Measurements from ENCODE around the gene DEPDC4.
"Not testable (repeated sequence)": the region's sequence is repeated elsewhere in the genome, so short reads cannot be mapped to it uniquely, and the experiment has no call there.

The DEPDC4 gene

DNA sequence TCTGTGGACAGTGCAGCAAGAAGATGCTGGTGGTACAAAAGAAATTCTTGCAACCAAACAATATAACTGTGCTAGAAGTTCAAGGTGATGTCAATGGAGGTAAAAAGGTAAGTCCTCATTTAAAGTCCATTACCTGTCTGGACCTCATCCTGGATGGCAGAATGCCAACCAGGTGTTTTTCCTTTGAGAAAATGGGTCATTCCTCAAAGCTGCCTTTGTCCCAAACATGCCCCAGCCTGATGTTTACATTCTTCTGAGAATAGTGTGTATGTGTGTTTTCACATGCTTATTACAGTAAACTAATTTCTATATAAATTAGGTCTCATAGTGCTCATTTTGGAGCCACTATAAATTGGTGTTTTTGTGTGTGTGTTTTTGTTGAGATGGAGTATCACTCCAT, 41.4 kb downstream of the DEPDC4 start:
- H3K4me3 ChIP-seq (ENCODE audit: low read length), result no peak overlapping the region
- H3K9me3 ChIP-seq (ENCODE audit: control insufficient read depth, insufficient read depth, low read length), result no peaks in the 10 kb centered on the region
- H3K27ac ChIP-seq (ENCODE audit: low read depth, low read length), result no peak overlapping the region
- H3K9me2 ChIP-seq (replicated peaks; ENCODE audit: control insufficient read depth, low read length), result no peaks in the 10 kb centered on the region
- no peaks in the 10 kb centered on the region for H3K4me1 ChIP-seq (ENCODE audit: control insufficient read depth, low read length)
- no peaks in the 10 kb centered on the region for H4K20me1 ChIP-seq (ENCODE audit: control insufficient read depth, insufficient read depth, low read depth, low read length)
- H3K36me3 ChIP-seq (ENCODE audit: control insufficient read depth, low read length), result peaks cover 22% of the 10 kb centered on the region
- no peak overlapping the region for H3K4me2 ChIP-seq (ENCODE audit: low read length)
- no peaks in the 10 kb centered on the region for H3K27me3 ChIP-seq (ENCODE audit: control insufficient read depth, low read length)
- H3F3A ChIP-seq (ENCODE audit: control insufficient read depth, insufficient read depth), result no peaks in the 10 kb centered on the region
- TF ChIP-seq CTCF (IDR thresholded peaks at IDR 0.05; ENCODE audit: low read depth, low read length, poor library complexity, severe bottlenecking) (no peak), EZH2phosphoT487 (IDR thresholded peaks at IDR 0.05; ENCODE audit: borderline replicate concordance, low read length) (no peak)
- H3K79me2 ChIP-seq (ENCODE audit: control insufficient read depth, low read length), result no peaks in the 10 kb centered on the region

DNA sequence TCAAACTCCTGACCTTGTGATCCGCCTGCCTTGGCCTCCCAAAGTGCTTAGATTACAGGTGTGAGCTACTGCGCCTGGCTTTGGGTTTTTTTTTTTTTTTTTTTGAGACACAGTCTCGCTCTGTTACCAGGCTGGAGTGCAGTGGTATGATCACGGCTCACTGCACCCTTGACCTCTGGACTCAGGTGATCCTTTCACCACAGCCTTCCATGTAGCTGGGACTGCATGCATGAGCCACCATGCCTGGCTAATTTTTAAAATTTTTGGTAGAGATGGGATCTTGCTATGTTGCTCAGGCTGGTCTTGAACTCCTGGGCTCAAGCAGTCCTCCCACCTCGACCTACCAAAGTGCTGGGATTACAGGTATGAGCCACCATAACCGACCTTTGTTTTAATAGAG, 44.7 kb downstream of the DEPDC4 start:
- not testable (repeated sequence) for H3K4me1 ChIP-seq (ENCODE audit: control insufficient read depth, low read length); H3K27me3 ChIP-seq (ENCODE audit: control insufficient read depth, low read length); H4K20me1 ChIP-seq (ENCODE audit: control insufficient read depth, insufficient read depth, low read depth, low read length); H3F3A ChIP-seq (ENCODE audit: control insufficient read depth, insufficient read depth); H3K9me2 ChIP-seq (replicated peaks; ENCODE audit: control insufficient read depth, low read length); H3K27ac ChIP-seq (ENCODE audit: low read depth, low read length); H3K4me3 ChIP-seq (ENCODE audit: low read length); H3K79me2 ChIP-seq (ENCODE audit: control insufficient read depth, low read length); H3K4me2 ChIP-seq (ENCODE audit: low read length); H3K9me3 ChIP-seq (ENCODE audit: control insufficient read depth, insufficient read depth, low read length)
- peaks cover 41% of the 10 kb centered on the region for H3K36me3 ChIP-seq (ENCODE audit: control insufficient read depth, low read length)

GRCh38 chr12:100221523-100221922, 45.4 kb downstream of the DEPDC4 start:
- Histone ChIP-seq H3K4me2 (ENCODE audit: low read length) (no peak overlapping the region), H3F3A (ENCODE audit: control insufficient read depth, insufficient read depth) (no peaks in the 10 kb centered on the region), H4K20me1 (ENCODE audit: control insufficient read depth, insufficient read depth, low read depth, low read length) (no peaks in the 10 kb centered on the region), H3K4me1 (ENCODE audit: control insufficient read depth, low read length) (no peaks in the 10 kb centered on the region), H3K4me3 (ENCODE audit: low read length) (no peak overlapping the region), H3K27ac (ENCODE audit: low read depth, low read length) (no peak overlapping the region), H3K9me3 (ENCODE audit: control insufficient read depth, insufficient read depth, low read length) (no peaks in the 10 kb centered on the region), H3K9me2 (replicated peaks; ENCODE audit: control insufficient read depth, low read length) (no peaks in the 10 kb centered on the region), H3K79me2 (ENCODE audit: control insufficient read depth, low read length) (no peaks in the 10 kb centered on the region), H3K36me3 (ENCODE audit: control insufficient read depth, low read length) (peaks cover 41% of the 10 kb centered on the region), H3K27me3 (ENCODE audit: control insufficient read depth, low read length) (no peaks in the 10 kb centered on the region)
- TF ChIP-seq EZH2phosphoT487 (IDR thresholded peaks at IDR 0.05; ENCODE audit: borderline replicate concordance, low read length) (no peak), CTCF (IDR thresholded peaks at IDR 0.05; ENCODE audit: low read depth, low read length, poor library complexity, severe bottlenecking) (no peak)

GRCh38 chr12:100219328-100220109, 47.4 kb downstream of the DEPDC4 start:
- Histone ChIP-seq H3K4me2 (ENCODE audit: low read length) (no peak overlapping the region), H3K9me2 (replicated peaks; ENCODE audit: control insufficient read depth, low read length) (no peaks in the 10 kb centered on the region), H3K9me3 (ENCODE audit: control insufficient read depth, insufficient read depth, low read length) (no peaks in the 10 kb centered on the region), H3K4me1 (ENCODE audit: control insufficient read depth, low read length) (no peaks in the 10 kb centered on the region), H3K27me3 (ENCODE audit: control insufficient read depth, low read length) (no peaks in the 10 kb centered on the region), H3K27ac (ENCODE audit: low read depth, low read length) (no peak overlapping the region), H3F3A (ENCODE audit: control insufficient read depth, insufficient read depth) (no peaks in the 10 kb centered on the region), H4K20me1 (ENCODE audit: control insufficient read depth, insufficient read depth, low read depth, low read length) (no peaks in the 10 kb centered on the region), H3K36me3 (ENCODE audit: control insufficient read depth, low read length) (peaks cover 45% of the 10 kb centered on the region), H3K79me2 (ENCODE audit: control insufficient read depth, low read length) (no peaks in the 10 kb centered on the region), H3K4me3 (ENCODE audit: low read length) (no peak overlapping the region)
- TF ChIP-seq EZH2phosphoT487 (IDR thresholded peaks at IDR 0.05; ENCODE audit: borderline replicate concordance, low read length) (no peak), CTCF (IDR thresholded peaks at IDR 0.05; ENCODE audit: low read depth, low read length, poor library complexity, severe bottlenecking) (no peak)
